SK-N-SH (cell line): ENCODE measurements around the gene AMIGO2.

ENCODE experiments used
- EP300 ChIP-seq, 2 experiments: IDR thresholded peaks; 2 replicates each; pipeline versions ENCODE4 v1.4.0 to v1.6.1; 2012; ENCODE audit warnings: borderline replicate concordance in 1 of 2, low read depth in 1 of 2, low read length in 1 of 2
- FOXM1 ChIP-seq: IDR thresholded peaks from 2 replicates; pipeline ENCODE4 v1.4.0; 2012; ENCODE audit warnings: low read depth, mild to moderate bottlenecking
- GABPA ChIP-seq: IDR thresholded peaks from 2 replicates; pipeline ENCODE4 v1.4.0; 2012; ENCODE audit warnings: low read depth, mild to moderate bottlenecking
- TAF1 ChIP-seq: IDR thresholded peaks from 2 replicates; pipeline ENCODE4 v1.6.1; 2012; ENCODE audit warnings: low read depth, mild to moderate bottlenecking, low read length, moderate library complexity, borderline replicate concordance
- YY1 ChIP-seq: IDR thresholded peaks from 2 replicates; pipeline ENCODE4 v1.4.0; 2012; ENCODE audit warnings: low read depth, mild to moderate bottlenecking
- TF ChIP-seq, protein P1 (sequence below): fragments of 200-600 bp; sonication (generic); IDR thresholded peaks from 2 replicates; pipeline ENCODE4 v1.6.1; 2017; ENCODE audit warnings: antibody characterized with exemption, mild to moderate bottlenecking, moderate library complexity
- TF ChIP-seq, protein P2 (sequence below): IDR thresholded peaks from 2 replicates; pipeline ENCODE4 v1.4.0; 2012; ENCODE audit warnings: low read depth, borderline replicate concordance
- TF ChIP-seq, protein P3 (sequence below): IDR thresholded peaks from 2 replicates; pipeline ENCODE4 v1.4.0; 2012; ENCODE audit warnings: low read depth

DNA sequence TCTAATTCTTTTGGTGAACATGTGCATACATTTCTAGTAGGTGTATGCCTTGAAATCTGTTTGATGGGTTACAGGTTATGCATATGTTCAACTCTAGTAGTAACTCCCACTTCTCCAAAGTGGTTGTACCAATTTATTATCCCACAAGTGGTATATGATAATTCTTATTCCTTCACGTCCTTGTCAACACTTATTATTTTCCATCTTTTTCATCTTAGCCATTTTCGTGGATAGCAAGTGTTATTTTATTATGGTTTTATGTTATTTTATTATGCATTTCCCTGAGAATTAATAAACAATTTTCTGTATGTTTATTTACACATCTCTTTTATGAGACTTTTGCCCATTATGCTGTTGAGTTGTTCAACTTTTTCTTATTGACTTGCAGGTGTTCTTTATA, 11.2 kb upstream of the AMIGO2 start:
- TF ChIP-seq FOXM1 (no peak), EP300 (IDR thresholded peaks at IDR 0.05; ENCODE audit: borderline replicate concordance in 1 of 2, low read depth in 1 of 2, low read length in 1 of 2) (no peak), GABPA (no peak), TAF1 (no peak), YY1 (no peak)
- TF ChIP-seq, protein P1, sequence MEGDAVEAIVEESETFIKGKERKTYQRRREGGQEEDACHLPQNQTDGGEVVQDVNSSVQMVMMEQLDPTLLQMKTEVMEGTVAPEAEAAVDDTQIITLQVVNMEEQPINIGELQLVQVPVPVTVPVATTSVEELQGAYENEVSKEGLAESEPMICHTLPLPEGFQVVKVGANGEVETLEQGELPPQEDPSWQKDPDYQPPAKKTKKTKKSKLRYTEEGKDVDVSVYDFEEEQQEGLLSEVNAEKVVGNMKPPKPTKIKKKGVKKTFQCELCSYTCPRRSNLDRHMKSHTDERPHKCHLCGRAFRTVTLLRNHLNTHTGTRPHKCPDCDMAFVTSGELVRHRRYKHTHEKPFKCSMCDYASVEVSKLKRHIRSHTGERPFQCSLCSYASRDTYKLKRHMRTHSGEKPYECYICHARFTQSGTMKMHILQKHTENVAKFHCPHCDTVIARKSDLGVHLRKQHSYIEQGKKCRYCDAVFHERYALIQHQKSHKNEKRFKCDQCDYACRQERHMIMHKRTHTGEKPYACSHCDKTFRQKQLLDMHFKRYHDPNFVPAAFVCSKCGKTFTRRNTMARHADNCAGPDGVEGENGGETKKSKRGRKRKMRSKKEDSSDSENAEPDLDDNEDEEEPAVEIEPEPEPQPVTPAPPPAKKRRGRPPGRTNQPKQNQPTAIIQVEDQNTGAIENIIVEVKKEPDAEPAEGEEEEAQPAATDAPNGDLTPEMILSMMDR, result no peak
- TF ChIP-seq, protein P2, sequence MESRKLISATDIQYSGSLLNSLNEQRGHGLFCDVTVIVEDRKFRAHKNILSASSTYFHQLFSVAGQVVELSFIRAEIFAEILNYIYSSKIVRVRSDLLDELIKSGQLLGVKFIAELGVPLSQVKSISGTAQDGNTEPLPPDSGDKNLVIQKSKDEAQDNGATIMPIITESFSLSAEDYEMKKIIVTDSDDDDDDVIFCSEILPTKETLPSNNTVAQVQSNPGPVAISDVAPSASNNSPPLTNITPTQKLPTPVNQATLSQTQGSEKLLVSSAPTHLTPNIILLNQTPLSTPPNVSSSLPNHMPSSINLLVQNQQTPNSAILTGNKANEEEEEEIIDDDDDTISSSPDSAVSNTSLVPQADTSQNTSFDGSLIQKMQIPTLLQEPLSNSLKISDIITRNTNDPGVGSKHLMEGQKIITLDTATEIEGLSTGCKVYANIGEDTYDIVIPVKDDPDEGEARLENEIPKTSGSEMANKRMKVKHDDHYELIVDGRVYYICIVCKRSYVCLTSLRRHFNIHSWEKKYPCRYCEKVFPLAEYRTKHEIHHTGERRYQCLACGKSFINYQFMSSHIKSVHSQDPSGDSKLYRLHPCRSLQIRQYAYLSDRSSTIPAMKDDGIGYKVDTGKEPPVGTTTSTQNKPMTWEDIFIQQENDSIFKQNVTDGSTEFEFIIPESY, result no peak
- TF ChIP-seq, protein P3, sequence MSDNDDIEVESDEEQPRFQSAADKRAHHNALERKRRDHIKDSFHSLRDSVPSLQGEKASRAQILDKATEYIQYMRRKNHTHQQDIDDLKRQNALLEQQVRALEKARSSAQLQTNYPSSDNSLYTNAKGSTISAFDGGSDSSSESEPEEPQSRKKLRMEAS, result no peak
